Stimulated activated CD4-positive, alpha-beta T cell treated with anti-CD3 and anti-CD28 coated beads, Interleukin-2, amount 100 ng/mL, for 24 hours (primary cell): ENCODE data around the gene GAS7.
"Not testable (repeated sequence)": the region's sequence is repeated elsewhere in the genome, so short reads cannot be mapped to it uniquely, and the experiment has no call there.

Experiments used
- DNase-seq, 2 donors: peaks; one replicate each; pipeline ENCODE4 v3.0.0-alpha.2; 2020

Gene GAS7

GRCh38 chr17:10067446-10068143 is 130.8 kb downstream of the GAS7 start:
- no peak for DNase-seq

GRCh38 chr17:10064536-10064935 is 133.9 kb downstream of the GAS7 start:
- DNase-seq: no peak

GRCh38 chr17:10063730-10064241 is 134.6 kb downstream of the GAS7 start:
- no peak for DNase-seq

GRCh38 chr17:10062691-10063385 is 135.6 kb downstream of the GAS7 start:
- no peak for DNase-seq

GRCh38 chr17:10061111-10061845 is 137.1 kb downstream of the GAS7 start:
- DNase-seq: no peak

GRCh38 chr17:10060526-10060925 is 137.9 kb downstream of the GAS7 start:
- DNase-seq: no peak

- no peak for DNase-seq
Observed at GRCh38 chr17:10059684-10060211, 138.7 kb downstream of the GAS7 start.

GRCh38 chr17:10058921-10059683 is 139.3 kb downstream of the GAS7 start:
- no peak for DNase-seq

- DNase-seq: not testable (repeated sequence)
Observed at GRCh38 chr17:10057466-10057865, 140.9 kb downstream of the GAS7 start.

GRCh38 chr17:10055262-10055975 is 143.0 kb downstream of the GAS7 start:
- DNase-seq: no peak

GRCh38 chr17:10053782-10054540 is 144.4 kb downstream of the GAS7 start:
- DNase-seq: no peak

GRCh38 chr17:10052106-10052813 is 146.1 kb downstream of the GAS7 start:
- no peak for DNase-seq

GRCh38 chr17:10051112-10051511 is 147.3 kb downstream of the GAS7 start:
- no peak for DNase-seq

GRCh38 chr17:10050597-10051101 is 147.8 kb downstream of the GAS7 start:
- no peak for DNase-seq

GRCh38 chr17:10048629-10049350 is 149.6 kb downstream of the GAS7 start:
- no peak for DNase-seq

- DNase-seq: no peak
Observed at GRCh38 chr17:10046786-10047785, 151.3 kb downstream of the GAS7 start.

GRCh38 chr17:10045871-10046658 is 152.3 kb downstream of the GAS7 start:
- no peak for DNase-seq
